Suprapubic skin (tissue), 4 donors: ENCODE results near the gene RAX. TPM values are rescaled to one million over a fixed set of nuclear protein-coding genes. Genes with fewer than 3 reads are reported as not detected.
A peak's percentile ranks its signal among the peaks of the same experiment; 100 is the strongest.
"Not testable (repeated sequence)": the region's sequence is repeated elsewhere in the genome, so short reads cannot be mapped to it uniquely, and the experiment has no call there.

ENCODE experiments used
- DNase-seq, 2 donors: peaks; one replicate each; pipeline ENCODE4 v3.0.0-alpha.2; 2019; ENCODE audit warnings: low spot score in 2 of 2
- H3K27ac ChIP-seq: fragments of 200-600 bp; sonication (generic); one replicate; pipeline ENCODE4 v1.5.1; 2019
- H3K27me3 ChIP-seq: fragments of 200-600 bp; sonication (generic); one replicate; pipeline ENCODE4 v1.5.1; 2019
- H3K36me3 ChIP-seq: fragments of 200-600 bp; sonication (generic); one replicate; pipeline ENCODE4 v1.5.1; 2019
- H3K4me1 ChIP-seq: fragments of 200-600 bp; sonication (generic); one replicate; pipeline ENCODE4 v1.5.1; 2019
- H3K4me3 ChIP-seq: fragments of 200-600 bp; sonication (generic); one replicate; pipeline ENCODE4 v1.5.1; 2019; ENCODE audit warnings: mild to moderate bottlenecking
- H3K9me3 ChIP-seq: fragments of 200-600 bp; sonication (generic); one replicate; pipeline ENCODE4 v1.5.1; 2019
- EP300 ChIP-seq: sonication (generic); formaldehyde crosslinking; IDR thresholded peaks from one replicate; pipeline ENCODE4 v1.6.1; 2017; ENCODE audit warnings: antibody characterized with exemption
- POLR2A ChIP-seq, 2 donors: fragments of 450-650 bp; IDR thresholded peaks; one replicate each; pipeline ENCODE4 v1.6.1; 2017; ENCODE audit warnings: antibody characterized with exemption in 2 of 2, mild to moderate bottlenecking in 2 of 2, moderate library complexity in 2 of 2
- POLR2AphosphoS5 ChIP-seq, 3 donors: sonication (generic); formaldehyde crosslinking; IDR thresholded peaks; one replicate each; pipeline ENCODE4 v1.6.1; 2017; ENCODE audit warnings: antibody characterized with exemption in 3 of 3
- WGBS: methylation state at CpG from one replicate; pipeline ENCODE4 v1.1.5; 2018; 5-methylcytosine and 5-hydroxymethylcytosine counted together
- total RNA-seq, 4 donors: library from RNA; depleted of rRNA; stranded (reverse); fragments of >200 nt; gene quantifications; one replicate each; pipeline ENCODE4 v1.1.0, GENCODE V29; 2016
- TF ChIP-seq, protein P1 (sequence below), 2 donors: fragments of 200-600 bp in 1 of 2; fragments of 450-650 bp in 1 of 2; sonication (generic) in 1 of 2; IDR thresholded peaks; one replicate each; pipeline ENCODE4 v1.5.1; 2016 to 2019; ENCODE audit warnings: antibody characterized with exemption in 2 of 2, mild to moderate bottlenecking in 1 of 2, moderate library complexity in 1 of 2

Gene RAX
- total RNA-seq, 4 donors from 2014 or later: 0.18 TPM; not detected in 3

DNA sequence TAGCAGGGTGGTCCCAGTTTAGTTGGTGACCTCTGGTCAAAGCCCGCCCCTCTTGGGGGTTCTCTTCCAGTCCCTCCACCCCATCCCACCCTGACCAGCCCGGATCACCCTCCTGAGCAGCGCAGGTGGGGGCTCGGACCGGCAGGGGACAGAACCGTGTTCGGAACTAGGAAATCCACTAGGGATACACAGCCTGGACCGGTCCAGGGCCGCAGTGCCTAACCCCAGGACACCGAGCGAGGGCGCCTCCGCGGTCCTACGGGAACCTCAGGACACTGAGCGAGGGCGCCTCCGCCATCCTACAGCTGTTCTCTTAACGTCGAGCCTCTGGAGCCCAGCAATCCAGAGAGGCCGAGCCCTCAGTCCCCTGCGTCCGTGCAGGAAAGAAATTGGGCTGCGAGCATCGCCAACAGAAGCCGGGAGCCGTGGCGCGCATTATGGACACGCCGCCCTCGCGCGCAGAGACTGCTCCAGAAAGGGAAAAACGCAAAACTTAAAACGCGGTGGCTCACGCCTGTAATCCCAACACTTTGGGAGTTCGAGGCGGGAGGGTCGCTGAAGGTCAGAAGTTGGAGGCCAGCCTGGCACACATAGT, 8.5 kb downstream of the RAX start:
- DNase-seq: no peak
- Histone ChIP-seq H3K4me3 (no peak overlapping the region), H3K36me3 (no peaks in the 10 kb centered on the region), H3K27me3 (peaks cover 74% of the 10 kb centered on the region), H3K9me3 (no peaks in the 10 kb centered on the region), H3K27ac (no peak overlapping the region), H3K4me1 (peaks cover 35% of the 10 kb centered on the region)
- TF ChIP-seq EP300: no peak
- TF ChIP-seq POLR2AphosphoS5 (IDR thresholded peaks at IDR 0.05): no peak
- TF ChIP-seq POLR2A (IDR thresholded peaks at IDR 0.05): no peak
- TF ChIP-seq, protein P1, sequence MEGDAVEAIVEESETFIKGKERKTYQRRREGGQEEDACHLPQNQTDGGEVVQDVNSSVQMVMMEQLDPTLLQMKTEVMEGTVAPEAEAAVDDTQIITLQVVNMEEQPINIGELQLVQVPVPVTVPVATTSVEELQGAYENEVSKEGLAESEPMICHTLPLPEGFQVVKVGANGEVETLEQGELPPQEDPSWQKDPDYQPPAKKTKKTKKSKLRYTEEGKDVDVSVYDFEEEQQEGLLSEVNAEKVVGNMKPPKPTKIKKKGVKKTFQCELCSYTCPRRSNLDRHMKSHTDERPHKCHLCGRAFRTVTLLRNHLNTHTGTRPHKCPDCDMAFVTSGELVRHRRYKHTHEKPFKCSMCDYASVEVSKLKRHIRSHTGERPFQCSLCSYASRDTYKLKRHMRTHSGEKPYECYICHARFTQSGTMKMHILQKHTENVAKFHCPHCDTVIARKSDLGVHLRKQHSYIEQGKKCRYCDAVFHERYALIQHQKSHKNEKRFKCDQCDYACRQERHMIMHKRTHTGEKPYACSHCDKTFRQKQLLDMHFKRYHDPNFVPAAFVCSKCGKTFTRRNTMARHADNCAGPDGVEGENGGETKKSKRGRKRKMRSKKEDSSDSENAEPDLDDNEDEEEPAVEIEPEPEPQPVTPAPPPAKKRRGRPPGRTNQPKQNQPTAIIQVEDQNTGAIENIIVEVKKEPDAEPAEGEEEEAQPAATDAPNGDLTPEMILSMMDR (IDR thresholded peaks at IDR 0.05): no peak
- 9% methylated on average over 23 of the region's 41 CpGs for WGBS

GRCh38 chr18:59264121-59264571, 9.1 kb downstream of the RAX start:
- TF ChIP-seq, protein P1 (IDR thresholded peaks at IDR 0.05): no peak
- TF ChIP-seq EP300: no peak
- no peak for TF ChIP-seq POLR2A (IDR thresholded peaks at IDR 0.05)
- TF ChIP-seq POLR2AphosphoS5 (IDR thresholded peaks at IDR 0.05): no peak
- Histone ChIP-seq H3K4me3 (no peak overlapping the region), H3K4me1 (peaks cover 31% of the 10 kb centered on the region), H3K36me3 (no peaks in the 10 kb centered on the region), H3K27me3 (peaks cover 68% of the 10 kb centered on the region), H3K9me3 (no peaks in the 10 kb centered on the region), H3K27ac (no peak overlapping the region)
- WGBS: 13% methylated on average over 13 of the region's 17 CpGs
- DNase-seq: no peak

DNA sequence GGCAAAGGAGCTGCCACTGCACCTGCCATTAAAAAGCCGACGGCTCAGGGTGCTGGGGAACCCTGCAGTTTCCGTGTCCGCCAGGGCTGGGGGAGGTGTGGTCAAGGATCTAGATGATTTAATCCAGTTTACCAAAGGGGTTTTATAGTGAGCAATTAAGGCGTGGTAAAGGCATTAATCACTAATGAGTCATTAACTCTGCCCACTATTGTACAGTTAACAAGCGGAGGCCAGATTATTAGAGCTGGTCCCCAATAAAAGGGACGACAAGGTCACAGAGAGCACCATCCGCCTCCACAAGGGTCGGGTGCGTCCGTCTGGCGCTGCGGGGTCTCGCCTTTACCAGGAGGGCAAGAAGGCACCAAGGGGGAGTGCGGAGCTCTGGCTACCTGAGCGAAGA, 9.6 kb downstream of the RAX start:
- no peak for DNase-seq
- no peak for TF ChIP-seq EP300
- Histone ChIP-seq H3K27me3 (peaks cover 63% of the 10 kb centered on the region), H3K27ac (no peak overlapping the region), H3K4me1 (peaks cover 27% of the 10 kb centered on the region), H3K9me3 (no peaks in the 10 kb centered on the region), H3K4me3 (no peak overlapping the region), H3K36me3 (no peaks in the 10 kb centered on the region)
- 23% methylated on average over 16 of the region's 16 CpGs for WGBS

DNA sequence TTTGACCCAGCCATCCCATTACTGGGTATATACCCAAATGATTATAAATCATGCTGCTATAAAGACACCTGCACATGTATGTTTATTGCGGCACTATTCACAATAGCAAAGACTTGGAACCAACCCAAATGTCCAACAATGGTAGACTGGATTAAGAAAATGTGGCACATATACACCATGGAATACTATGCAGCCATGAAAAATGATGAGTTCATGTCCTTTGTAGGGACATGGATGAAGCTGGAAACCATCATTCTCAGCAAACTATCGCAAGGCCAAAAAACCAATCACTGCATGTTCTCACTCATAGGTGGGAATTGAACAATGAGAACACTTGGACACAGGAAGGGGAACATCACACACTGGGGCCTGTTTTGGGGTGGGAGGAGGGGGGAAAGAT, 11.0 kb downstream of the RAX start:
- Histone ChIP-seq H3K4me1 (peaks cover 12% of the 10 kb centered on the region), H3K27me3 (peaks cover 53% of the 10 kb centered on the region)
- not testable (repeated sequence) for DNase-seq, H3K4me3 ChIP-seq, H3K27ac ChIP-seq, H3K36me3 ChIP-seq, H3K9me3 ChIP-seq
- 100% methylated on average over 2 of the region's 2 CpGs for WGBS

DNA sequence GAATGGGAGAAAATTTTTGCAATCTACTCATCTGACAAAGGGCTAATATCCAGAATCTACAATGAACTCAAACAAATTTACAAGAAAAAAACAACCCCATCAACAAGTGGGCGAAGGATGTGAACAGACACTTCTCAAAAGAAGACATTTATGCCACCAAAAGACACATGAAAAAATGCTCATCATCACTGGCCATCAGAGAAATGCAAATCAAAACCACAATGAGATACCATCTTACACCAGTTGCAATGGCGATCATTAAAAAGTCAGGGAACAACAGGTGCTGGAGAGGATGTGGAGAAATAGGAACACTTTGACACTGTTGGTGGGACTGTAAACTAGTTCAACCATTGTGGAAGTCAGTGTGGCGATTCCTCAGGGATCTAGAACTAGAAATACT, 11.4 kb downstream of the RAX start:
- not testable (repeated sequence) for H3K9me3 ChIP-seq, DNase-seq, H3K36me3 ChIP-seq, H3K27ac ChIP-seq, H3K4me3 ChIP-seq
- 88% methylated on average over 3 of the region's 3 CpGs for WGBS
- Histone ChIP-seq H3K27me3 (peaks cover 53% of the 10 kb centered on the region), H3K4me1 (peaks cover 12% of the 10 kb centered on the region)

DNA sequence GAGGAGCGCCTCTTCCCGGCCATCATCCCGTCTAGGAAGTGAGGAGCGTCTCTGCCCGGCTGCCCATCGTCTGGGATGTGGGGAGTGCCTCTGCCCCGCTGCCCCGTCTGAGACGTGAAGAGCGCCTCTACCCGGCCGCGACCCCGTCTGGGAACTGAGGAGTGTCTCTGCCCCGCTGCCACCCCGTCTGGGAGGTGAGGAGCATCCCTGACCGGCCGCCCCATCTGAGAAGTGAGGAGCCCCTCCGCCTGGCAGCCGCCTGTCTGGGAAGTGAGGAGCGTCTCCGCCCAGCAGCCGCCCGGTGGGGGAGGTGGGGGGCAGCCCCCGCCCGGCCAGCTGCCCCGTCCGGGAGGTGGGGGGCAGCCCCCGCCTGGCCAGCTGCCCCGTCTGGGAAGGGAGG, 17.8 kb downstream of the RAX start:
- not testable (repeated sequence) for H3K9me3 ChIP-seq, H3K4me1 ChIP-seq, DNase-seq, H3K36me3 ChIP-seq, H3K4me3 ChIP-seq, H3K27ac ChIP-seq
- peaks cover 15% of the 10 kb centered on the region for H3K27me3 ChIP-seq
- WGBS: 88% methylated on average over 3 of the region's 30 CpGs

GRCh38 chr18:59249199-59249774, 24.0 kb downstream of the RAX start:
- H3K4me1 ChIP-seq: no peaks in the 10 kb centered on the region
- H3K4me3 ChIP-seq: no peak overlapping the region
- 24% methylated on average over 5 of the region's 5 CpGs for WGBS
- H3K27me3 ChIP-seq: peaks cover 30% of the 10 kb centered on the region
- no peaks in the 10 kb centered on the region for H3K9me3 ChIP-seq
- H3K27ac ChIP-seq: no peak overlapping the region
- no peak for DNase-seq
- TF ChIP-seq POLR2AphosphoS5 (IDR thresholded peaks at IDR 0.05): no peak
- TF ChIP-seq, protein P1 (IDR thresholded peaks at IDR 0.05): peak; percentile 46 to 79
- TF ChIP-seq POLR2A (IDR thresholded peaks at IDR 0.05): no peak
- TF ChIP-seq EP300: no peak
- no peaks in the 10 kb centered on the region for H3K36me3 ChIP-seq
